ENCODE measurements around the gene TGFBR3. TPM values are rescaled to one million over a fixed set of nuclear protein-coding genes. Genes with fewer than 3 reads are reported as not detected.
A peak's percentile ranks its signal among the peaks of the same experiment; 100 is the strongest.

The TGFBR3 gene
- total RNA-seq, 1 donor from 2014 or later = 2.5 TPM

DNA sequence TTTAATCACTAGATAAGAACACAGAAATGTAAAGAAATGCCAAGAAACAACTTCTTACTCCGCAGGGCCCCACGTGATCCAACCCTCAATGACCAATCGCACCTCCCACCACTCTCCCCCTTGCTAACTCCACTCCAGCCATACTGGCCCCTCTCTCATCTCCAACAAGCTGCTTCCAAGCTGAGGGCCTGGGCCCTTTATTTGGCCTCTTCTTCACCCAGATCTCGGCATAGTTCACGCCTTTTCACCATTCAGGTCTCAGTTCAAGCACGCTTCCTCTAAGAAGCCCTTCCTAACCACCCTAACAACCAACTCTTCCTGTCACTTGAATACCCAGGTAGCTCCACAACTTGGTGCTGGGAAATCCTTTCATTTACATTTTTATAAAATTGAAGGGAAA is 110.7 kb downstream of the TGFBR3 start:
- peaks cover 2% of the 10 kb centered on the region for H3K4me1 Mint-ChIP-seq (ENCODE audit: low read depth, unreplicated experiment)
- TF ChIP-seq, protein P1, sequence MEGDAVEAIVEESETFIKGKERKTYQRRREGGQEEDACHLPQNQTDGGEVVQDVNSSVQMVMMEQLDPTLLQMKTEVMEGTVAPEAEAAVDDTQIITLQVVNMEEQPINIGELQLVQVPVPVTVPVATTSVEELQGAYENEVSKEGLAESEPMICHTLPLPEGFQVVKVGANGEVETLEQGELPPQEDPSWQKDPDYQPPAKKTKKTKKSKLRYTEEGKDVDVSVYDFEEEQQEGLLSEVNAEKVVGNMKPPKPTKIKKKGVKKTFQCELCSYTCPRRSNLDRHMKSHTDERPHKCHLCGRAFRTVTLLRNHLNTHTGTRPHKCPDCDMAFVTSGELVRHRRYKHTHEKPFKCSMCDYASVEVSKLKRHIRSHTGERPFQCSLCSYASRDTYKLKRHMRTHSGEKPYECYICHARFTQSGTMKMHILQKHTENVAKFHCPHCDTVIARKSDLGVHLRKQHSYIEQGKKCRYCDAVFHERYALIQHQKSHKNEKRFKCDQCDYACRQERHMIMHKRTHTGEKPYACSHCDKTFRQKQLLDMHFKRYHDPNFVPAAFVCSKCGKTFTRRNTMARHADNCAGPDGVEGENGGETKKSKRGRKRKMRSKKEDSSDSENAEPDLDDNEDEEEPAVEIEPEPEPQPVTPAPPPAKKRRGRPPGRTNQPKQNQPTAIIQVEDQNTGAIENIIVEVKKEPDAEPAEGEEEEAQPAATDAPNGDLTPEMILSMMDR (IDR thresholded peaks at IDR 0.05; ENCODE audit: insufficient read depth, low read depth, low read length) = no peak
- no peak for TF ChIP-seq EZH2 (IDR thresholded peaks at IDR 0.05; ENCODE audit: insufficient read depth, low read length)
- DNase-seq (ENCODE audit: low read depth) = no peak
- FAIRE-seq = no peak
- H3K27me3 Mint-ChIP-seq (ENCODE audit: low read depth, unreplicated experiment) = peaks cover 4% of the 10 kb centered on the region
- H3K27ac Mint-ChIP-seq (ENCODE audit: unreplicated experiment) = no peak overlapping the region
- Histone ChIP-seq H3K27me3 (ENCODE audit: insufficient read depth, low read length) (no peaks in the 10 kb centered on the region), H3K9ac (ENCODE audit: low read length) (no peak overlapping the region), H2AFZ (ENCODE audit: low read depth, low read length) (no peak overlapping the region), H3K79me2 (ENCODE audit: insufficient read depth, low read length) (no peaks in the 10 kb centered on the region), H4K20me1 (ENCODE audit: insufficient read depth, low read length) (no peaks in the 10 kb centered on the region), H3K27ac (ENCODE audit: low read depth, low read length) (no peak overlapping the region), H3K36me3 (ENCODE audit: insufficient read depth, low read length) (no peaks in the 10 kb centered on the region), H3K9me3 (ENCODE audit: insufficient read depth, low read depth, low read length) (no peaks in the 10 kb centered on the region), H3K4me1 (ENCODE audit: insufficient read depth, low read length) (no peaks in the 10 kb centered on the region), H3K4me2 (ENCODE audit: low read length) (no peak overlapping the region), H3K4me3 (ENCODE audit: insufficient read depth, low read depth, low read length) (no peak overlapping the region)
- H3K9me3 Mint-ChIP-seq (ENCODE audit: unreplicated experiment) = no peaks in the 10 kb centered on the region
- H3K36me3 Mint-ChIP-seq (ENCODE audit: low read depth, unreplicated experiment) = no peaks in the 10 kb centered on the region
- H3K4me3 Mint-ChIP-seq (ENCODE audit: unreplicated experiment) = no peak overlapping the region

DNA sequence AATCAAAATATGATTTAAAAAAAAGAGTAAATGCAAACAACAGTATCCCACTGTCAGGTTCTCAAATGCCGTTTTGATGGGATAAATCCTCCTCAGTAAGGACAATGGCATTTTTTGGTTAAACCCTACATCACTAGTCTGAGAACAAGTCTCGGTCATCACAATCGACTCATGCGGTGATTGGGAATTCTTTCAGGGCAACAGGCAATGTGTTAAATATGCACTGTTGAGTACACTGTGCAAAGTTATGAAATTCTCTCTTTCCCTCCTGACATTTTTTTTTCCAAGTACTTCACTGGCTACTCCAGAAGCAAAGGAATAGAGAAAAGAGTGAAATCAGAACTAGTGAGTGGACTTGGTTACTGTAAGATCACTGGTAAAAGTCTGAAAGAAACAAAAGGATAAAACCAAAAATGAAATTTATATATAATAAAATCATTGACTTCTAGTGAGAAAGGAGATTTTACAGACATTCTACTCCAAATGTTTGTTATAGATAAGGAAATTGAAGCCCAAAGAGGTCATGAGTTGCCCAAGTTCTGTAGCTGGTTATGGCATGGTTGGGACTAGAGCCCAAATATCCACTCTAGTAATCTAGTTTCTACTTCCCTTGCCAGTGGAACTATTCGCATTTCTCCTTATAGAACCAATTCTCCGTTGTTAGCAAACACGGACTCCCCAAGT is 111.3 kb downstream of the TGFBR3 start:
- no peak overlapping the region for H3K27ac Mint-ChIP-seq (ENCODE audit: unreplicated experiment)
- no peak overlapping the region for H3K4me2 ChIP-seq (ENCODE audit: low read length)
- FAIRE-seq = peak; percentile 50
- DNase-seq (ENCODE audit: low read depth) = peak; percentile 68
- H3K4me1 Mint-ChIP-seq (ENCODE audit: low read depth, unreplicated experiment) = peaks cover 2% of the 10 kb centered on the region
- H3K4me1 ChIP-seq (ENCODE audit: insufficient read depth, low read length) = no peaks in the 10 kb centered on the region
- H3K27ac ChIP-seq (ENCODE audit: low read depth, low read length) = no peak overlapping the region
- no peak for TF ChIP-seq EZH2 (IDR thresholded peaks at IDR 0.05; ENCODE audit: insufficient read depth, low read length)
- TF ChIP-seq, protein P1 (IDR thresholded peaks at IDR 0.05; ENCODE audit: insufficient read depth, low read depth, low read length) = no peak
- no peak overlapping the region for H2AFZ ChIP-seq (ENCODE audit: low read depth, low read length)
- no peaks in the 10 kb centered on the region for H3K36me3 Mint-ChIP-seq (ENCODE audit: low read depth, unreplicated experiment)
- peaks cover 4% of the 10 kb centered on the region for H3K27me3 Mint-ChIP-seq (ENCODE audit: low read depth, unreplicated experiment)
- H3K4me3 Mint-ChIP-seq (ENCODE audit: unreplicated experiment) = no peak overlapping the region
- no peaks in the 10 kb centered on the region for H4K20me1 ChIP-seq (ENCODE audit: insufficient read depth, low read length)
- H3K79me2 ChIP-seq (ENCODE audit: insufficient read depth, low read length) = no peaks in the 10 kb centered on the region
- H3K9ac ChIP-seq (ENCODE audit: low read length) = no peak overlapping the region
- H3K9me3 Mint-ChIP-seq (ENCODE audit: unreplicated experiment) = no peaks in the 10 kb centered on the region
- no peaks in the 10 kb centered on the region for H3K27me3 ChIP-seq (ENCODE audit: insufficient read depth, low read length)
- H3K4me3 ChIP-seq (ENCODE audit: insufficient read depth, low read depth, low read length) = no peak overlapping the region
- no peaks in the 10 kb centered on the region for H3K9me3 ChIP-seq (ENCODE audit: insufficient read depth, low read depth, low read length)
- H3K36me3 ChIP-seq (ENCODE audit: insufficient read depth, low read length) = no peaks in the 10 kb centered on the region

DNA sequence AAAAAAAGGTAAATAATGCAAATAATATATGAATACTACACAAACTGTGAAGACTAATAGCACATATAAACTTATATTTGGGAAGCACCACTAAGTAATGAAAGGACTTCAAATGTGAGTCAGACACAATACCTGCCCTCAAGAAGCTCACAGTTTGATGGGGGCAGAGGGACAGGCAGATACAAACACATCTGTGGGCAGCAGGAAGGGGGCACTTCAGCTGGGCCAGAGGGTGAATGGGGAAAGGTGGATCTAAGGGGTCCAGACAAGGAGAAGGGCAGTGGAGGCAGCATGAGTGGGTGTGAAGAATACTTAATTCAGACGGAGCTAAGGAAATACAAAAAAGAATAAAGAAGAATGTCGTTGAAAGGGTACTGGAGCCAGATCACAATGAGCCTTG is 114.2 kb downstream of the TGFBR3 start:
- Histone ChIP-seq H3K27ac (ENCODE audit: low read depth, low read length) (no peak overlapping the region), H3K27me3 (ENCODE audit: insufficient read depth, low read length) (no peaks in the 10 kb centered on the region), H3K4me1 (ENCODE audit: insufficient read depth, low read length) (peaks cover 5% of the 10 kb centered on the region), H3K9me3 (ENCODE audit: insufficient read depth, low read depth, low read length) (no peaks in the 10 kb centered on the region), H2AFZ (ENCODE audit: low read depth, low read length) (no peak overlapping the region), H3K79me2 (ENCODE audit: insufficient read depth, low read length) (no peaks in the 10 kb centered on the region), H3K4me2 (ENCODE audit: low read length) (no peak overlapping the region), H3K9ac (ENCODE audit: low read length) (no peak overlapping the region), H4K20me1 (ENCODE audit: insufficient read depth, low read length) (no peaks in the 10 kb centered on the region), H3K4me3 (ENCODE audit: insufficient read depth, low read depth, low read length) (no peak overlapping the region), H3K36me3 (ENCODE audit: insufficient read depth, low read length) (no peaks in the 10 kb centered on the region)
- H3K36me3 Mint-ChIP-seq (ENCODE audit: low read depth, unreplicated experiment) = no peaks in the 10 kb centered on the region
- TF ChIP-seq EZH2 (IDR thresholded peaks at IDR 0.05; ENCODE audit: insufficient read depth, low read length) = no peak
- TF ChIP-seq, protein P1 (IDR thresholded peaks at IDR 0.05; ENCODE audit: insufficient read depth, low read depth, low read length) = no peak
- peaks cover 14% of the 10 kb centered on the region for H3K4me1 Mint-ChIP-seq (ENCODE audit: low read depth, unreplicated experiment)
- no peak overlapping the region for H3K27ac Mint-ChIP-seq (ENCODE audit: unreplicated experiment)
- FAIRE-seq (no peak), DNase-seq (ENCODE audit: low read depth) (no peak)
- peaks cover under 1% of the 10 kb centered on the region for H3K27me3 Mint-ChIP-seq (ENCODE audit: low read depth, unreplicated experiment)
- H3K9me3 Mint-ChIP-seq (ENCODE audit: unreplicated experiment) = no peaks in the 10 kb centered on the region
- H3K4me3 Mint-ChIP-seq (ENCODE audit: unreplicated experiment) = no peak overlapping the region

All from astrocyte (in vitro differentiated cells and primary cell).